ENCODE results near the gene FUT8. TPM values are rescaled to one million over a fixed set of nuclear protein-coding genes. Genes with fewer than 3 reads are reported as not detected.
A peak's percentile ranks its signal among the peaks of the same experiment; 100 is the strongest.

FUT8 gene
- 221 and 316 TPM in 2 replicates for total RNA-seq

DNA sequence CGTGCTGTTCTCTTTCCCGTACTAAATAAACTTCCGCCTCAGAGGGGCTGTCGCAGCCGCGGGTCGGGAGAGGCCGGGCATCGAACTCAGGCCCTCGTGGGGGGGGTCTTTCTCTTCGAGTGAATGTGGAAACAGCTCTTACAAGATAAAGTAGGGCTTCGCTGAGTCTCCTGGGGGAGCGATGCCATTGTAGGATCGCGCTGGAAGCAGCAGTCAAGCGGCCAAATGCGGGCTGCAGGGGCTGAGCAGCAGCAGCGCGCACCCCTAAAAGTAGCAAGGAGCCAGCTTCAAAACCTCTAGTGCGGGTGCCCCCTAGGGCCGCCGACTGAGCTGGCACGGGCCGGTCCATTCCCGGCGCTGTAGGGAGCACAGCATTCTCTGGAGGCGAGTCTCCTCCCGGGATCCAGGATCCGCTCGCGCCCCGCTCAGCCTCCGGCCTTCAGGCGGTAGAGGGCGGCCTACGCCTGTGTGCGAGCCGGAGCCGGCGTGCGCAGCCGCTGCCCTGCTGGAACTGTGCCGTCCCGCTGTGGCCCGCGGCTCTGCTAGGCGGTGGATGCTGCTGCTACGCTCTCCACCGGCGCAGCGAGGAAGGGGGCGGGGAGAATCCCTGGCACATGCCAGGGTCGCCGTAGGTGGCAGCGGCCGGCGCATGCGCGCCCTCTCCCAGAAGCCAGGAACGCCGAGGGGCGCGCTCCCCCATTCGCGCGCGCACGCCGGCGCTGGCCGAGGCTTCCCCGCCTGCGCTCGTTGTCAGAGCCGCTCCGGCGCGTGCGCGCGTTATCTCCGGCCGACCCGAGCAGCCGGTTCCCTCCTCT, at the start of gene FUT8:
FUT8 (plus strand) TSS at position 699 of the 815 bp plus-strand sequence. CDS start 148,834 bp downstream, outside the sequence.

Small RNA genes lying within 50 kb of the gene (small RNA-seq; reads per million reads assigned to genes)
- gene MIR625, result 2.0 reads per million, percentile 78 among the genes with 10 or more reads in this experiment
